HG03103 (cell line): ENCODE results near the gene COPRS.

Source experiments
- ATAC-seq: cut with Tn5 transposase; IDR thresholded peaks from one replicate; pipeline ENCODE4 v1.9.1; 2021; ENCODE audit warnings: low read depth; ENCODE audit not compliant: unreplicated experiment

Gene COPRS

GRCh38 chr17:31858642-31859486 lies at the start of gene COPRS:
TSS of gene COPRS (minus strand) at chr17:31859244. CDS start at chr17:31859199, 45 bp downstream.
- ATAC-seq: peak; percentile 78

- no peak for ATAC-seq
Observed at GRCh38 chr17:31908386-31908785, 49.3 kb upstream of the COPRS start.

GRCh38 chr17:31907342-31907962 lies 48.4 kb upstream of the COPRS start:
- no peak for ATAC-seq

- ATAC-seq: no peak
Observed at GRCh38 chr17:31903401-31903800, 44.4 kb upstream of the COPRS start.

- ATAC-seq: no peak
Observed at GRCh38 chr17:31902693-31903092, 43.6 kb upstream of the COPRS start.

GRCh38 chr17:31900877-31901276 lies 41.8 kb upstream of the COPRS start:
- ATAC-seq: no peak

GRCh38 chr17:31888124-31888523 lies 29.1 kb upstream of the COPRS start:
- no peak for ATAC-seq

GRCh38 chr17:31882571-31882970 lies 23.5 kb upstream of the COPRS start:
- no peak for ATAC-seq

- no peak for ATAC-seq
Observed at GRCh38 chr17:31880311-31880710, 21.3 kb upstream of the COPRS start.

GRCh38 chr17:31878703-31879073 lies 19.6 kb upstream of the COPRS start:
- no peak for ATAC-seq

- ATAC-seq: no peak
Observed at GRCh38 chr17:31877911-31878702, 19.1 kb upstream of the COPRS start.

GRCh38 chr17:31877341-31877740 lies 18.3 kb upstream of the COPRS start:
- no peak for ATAC-seq

GRCh38 chr17:31875081-31875480 lies 16.0 kb upstream of the COPRS start:
- ATAC-seq: no peak

- ATAC-seq: no peak
Observed at GRCh38 chr17:31869797-31870568, 10.9 kb upstream of the COPRS start.

GRCh38 chr17:31869031-31869430 lies 10.0 kb upstream of the COPRS start:
- no peak for ATAC-seq

- ATAC-seq: no peak
Observed at GRCh38 chr17:31859487-31860008, 504 bp upstream of the COPRS start.

- no peak for ATAC-seq
Observed at GRCh38 chr17:31857920-31858641, 963 bp downstream of the COPRS start.

GRCh38 chr17:31856750-31857149 lies 2.3 kb downstream of the COPRS start:
- ATAC-seq: no peak

GRCh38 chr17:31854672-31855071 lies 4.4 kb downstream of the COPRS start:
- no peak for ATAC-seq
